HEK293 (cell line): ENCODE results near the gene IL1RAPL1.

ENCODE experiments used
- CTCF ChIA-PET: fragments of 350-600 bp; formaldehyde crosslinking; extraction: SDS; loops from one replicate; lab custom pipeline; 2021; ENCODE audit warnings: antibody characterized with exemption; lab: Yijun Ruan, JAX
- POLR2A ChIA-PET: fragments of 300-600 bp; formaldehyde crosslinking; extraction: SDS; loops from one replicate; lab custom pipeline; 2020; ENCODE audit warnings: antibody characterized with exemption, inconsistent platforms; lab: Yijun Ruan, JAX
- H3K27ac ChIP-seq: fragments of 200-500 bp; sonication (Bioruptor generic); 2 replicates; pipeline ENCODE4 v1.5.1; 2014; ENCODE audit warnings: low read depth, low read length, control low read depth, inconsistent platforms; ENCODE audit errors: extremely low read depth
- H3K36me3 ChIP-seq, 2 experiments: fragments of 200-500 bp in 1 of 2; sonication (Bioruptor generic) in 1 of 2; 1 replicate in 1 of 2; 2 replicates in 1 of 2; pipeline ENCODE4 v1.5.1; 2014 to 2017; ENCODE audit warnings: inconsistent platforms in 2 of 2, low read length in 2 of 2; ENCODE audit not compliant: control insufficient read depth in 2 of 2, insufficient read depth in 1 of 2
- H3K4me1 ChIP-seq: fragments of 200-500 bp; sonication (Bioruptor generic); 2 replicates; pipeline ENCODE4 v1.5.1; 2014; ENCODE audit warnings: mild to moderate bottlenecking, low read length, inconsistent platforms; ENCODE audit not compliant: control insufficient read depth, insufficient read depth
- H3K4me3 ChIP-seq: 2 replicates; pipeline ENCODE4 v1.5.1; 2011; ENCODE audit warnings: low read depth, mild to moderate bottlenecking, control low read depth, low read length, moderate library complexity
- H3K9me3 ChIP-seq: fragments of 200-500 bp; sonication (Bioruptor generic); 2 replicates; pipeline ENCODE4 v1.5.1; 2014; ENCODE audit warnings: low read depth, low read length, inconsistent platforms; ENCODE audit not compliant: control insufficient read depth, insufficient read depth
- ELK4 ChIP-seq: IDR thresholded peaks from 2 replicates; pipeline ENCODE4 v1.6.1; 2011; ENCODE audit warnings: mild to moderate bottlenecking, low read depth, low read length, borderline replicate concordance
- IKZF3 ChIP-seq: fragments of 450-650 bp; IDR thresholded peaks from 2 replicates; pipeline ENCODE4 v1.5.0; 2018; ENCODE audit warnings: missing biosample characterization, mild to moderate bottlenecking, missing genetic modification characterization, moderate library complexity
- KLF16 ChIP-seq: fragments of 450-650 bp; formaldehyde crosslinking; IDR thresholded peaks from 2 replicates; pipeline ENCODE4 v1.5.1; 2017; ENCODE audit warnings: missing biosample characterization, missing genetic modification characterization
- KLF9 ChIP-seq: fragments of 450-650 bp; formaldehyde crosslinking; IDR thresholded peaks from 2 replicates; pipeline ENCODE4 v1.5.1; 2016; ENCODE audit warnings: missing biosample characterization, missing genetic modification characterization, low read depth
- OVOL3 ChIP-seq: fragments of 450-650 bp; formaldehyde crosslinking; IDR thresholded peaks from 2 replicates; pipeline ENCODE4 v1.5.1; 2016; ENCODE audit warnings: missing biosample characterization, missing genetic modification characterization
- SCRT2 ChIP-seq: fragments of 450-650 bp; formaldehyde crosslinking; IDR thresholded peaks from 2 replicates; pipeline ENCODE4 v1.5.1; 2016; ENCODE audit warnings: missing biosample characterization, missing genetic modification characterization
- YY1 ChIP-seq: fragments of 450-650 bp; formaldehyde crosslinking; IDR thresholded peaks from 2 replicates; pipeline ENCODE4 v1.5.1; 2018; ENCODE audit warnings: missing biosample characterization, missing genetic modification characterization
- ZBTB10 ChIP-seq: fragments of 450-650 bp; formaldehyde crosslinking; IDR thresholded peaks from 2 replicates; pipeline ENCODE4 v1.5.1; 2016; ENCODE audit warnings: missing biosample characterization, missing genetic modification characterization
- ZBTB6 ChIP-seq: fragments of 450-650 bp; formaldehyde crosslinking; IDR thresholded peaks from 2 replicates; pipeline ENCODE4 v1.5.1; 2017; ENCODE audit warnings: missing biosample characterization, missing genetic modification characterization
- ZNF132 ChIP-seq: fragments of 450-650 bp; formaldehyde crosslinking; IDR thresholded peaks from 2 replicates; pipeline ENCODE4 v1.5.1; 2017; ENCODE audit warnings: missing biosample characterization, missing genetic modification characterization, borderline replicate concordance
- ZNF148 ChIP-seq: fragments of 450-650 bp; formaldehyde crosslinking; IDR thresholded peaks from 2 replicates; pipeline ENCODE4 v1.5.0; 2017; ENCODE audit warnings: missing biosample characterization, missing genetic modification characterization, borderline replicate concordance
- ZNF292 ChIP-seq: fragments of 450-650 bp; formaldehyde crosslinking; IDR thresholded peaks from 2 replicates; pipeline ENCODE4 v1.5.1; 2016; ENCODE audit warnings: low read depth, missing biosample characterization, missing genetic modification characterization, borderline replicate concordance
- ZNF302 ChIP-seq: fragments of 450-650 bp; formaldehyde crosslinking; IDR thresholded peaks from 2 replicates; pipeline ENCODE4 v1.5.1; 2016; ENCODE audit warnings: missing biosample characterization, missing genetic modification characterization, low read depth
- ZNF391 ChIP-seq: fragments of 450-650 bp; formaldehyde crosslinking; IDR thresholded peaks from 2 replicates; pipeline ENCODE4 v1.5.1; 2016; ENCODE audit warnings: low read depth, missing biosample characterization, missing genetic modification characterization, borderline replicate concordance
- ZNF558 ChIP-seq: fragments of 450-650 bp; formaldehyde crosslinking; IDR thresholded peaks from 2 replicates; pipeline ENCODE4 v1.5.1; 2016; ENCODE audit warnings: missing biosample characterization, missing genetic modification characterization
- ZNF560 ChIP-seq: fragments of 450-650 bp; formaldehyde crosslinking; IDR thresholded peaks from 2 replicates; pipeline ENCODE4 v1.5.1; 2017; ENCODE audit warnings: missing biosample characterization, missing genetic modification characterization, borderline replicate concordance
- ZNF626 ChIP-seq: fragments of 450-650 bp; sonication (Bioruptor Pico); formaldehyde crosslinking; IDR thresholded peaks from 2 replicates; pipeline ENCODE4 v1.5.1; 2018; ENCODE audit warnings: missing biosample characterization, missing genetic modification characterization, inconsistent platforms
- ZNF704 ChIP-seq: fragments of 450-650 bp; formaldehyde crosslinking; IDR thresholded peaks from 2 replicates; pipeline ENCODE4 v1.5.1; 2016; ENCODE audit warnings: missing biosample characterization, missing genetic modification characterization
- ZSCAN16 ChIP-seq: fragments of 450-650 bp; formaldehyde crosslinking; IDR thresholded peaks from 2 replicates; pipeline ENCODE4 v1.5.1; 2016; ENCODE audit warnings: missing biosample characterization, missing genetic modification characterization
- ZSCAN23 ChIP-seq: fragments of 450-650 bp; formaldehyde crosslinking; IDR thresholded peaks from 2 replicates; pipeline ENCODE4 v1.5.1; 2016; ENCODE audit warnings: missing biosample characterization, missing genetic modification characterization

Gene IL1RAPL1

GRCh38 chrX:28981952-28982351 lies 394.7 kb downstream of the IL1RAPL1 start (continued):
- TF ChIP-seq ZNF148 (tag by site-specific recombination) (no peak), ZNF302 (tag by site-specific recombination) (no peak), OVOL3 (tag by site-specific recombination) (no peak), ZNF132 (tag by site-specific recombination) (no peak), SCRT2 (tag by site-specific recombination) (no peak), ZBTB6 (tag by site-specific recombination) (no peak)

GRCh38 chrX:28988246-28988645 lies 401.0 kb downstream of the IL1RAPL1 start:
- POLR2A ChIA-PET, result no interaction called here
- no peak overlapping the region for H3K27ac ChIP-seq
- H3K4me3 ChIP-seq, result no peak overlapping the region
- no peaks in the 10 kb centered on the region for H3K36me3 ChIP-seq
- CTCF ChIA-PET, result no interaction called here
- no peaks in the 10 kb centered on the region for H3K4me1 ChIP-seq
- TF ChIP-seq ZNF626 (no peak), ZBTB10 (tag by site-specific recombination) (no peak), SCRT2 (tag by site-specific recombination) (no peak), ZNF560 (no peak), IKZF3 (tag by site-specific recombination) (no peak), ZNF391 (tag by site-specific recombination) (no peak), ZNF558 (no peak), ZNF292 (no peak), ZSCAN23 (tag by site-specific recombination) (no peak), ZNF704 (tag by site-specific recombination) (no peak), ZSCAN16 (tag by site-specific recombination) (no peak), KLF9 (tag by site-specific recombination) (no peak), ELK4 (no peak), KLF16 (tag by site-specific recombination) (no peak), ZBTB6 (tag by site-specific recombination) (no peak), YY1 (tag by site-specific recombination) (no peak)
- no peaks in the 10 kb centered on the region for H3K9me3 ChIP-seq
